Osteocyte (in vitro differentiated cells): ENCODE measurements around the gene MMP17. TPM values are rescaled to one million over a fixed set of nuclear protein-coding genes. Genes with fewer than 3 reads are reported as not detected.

Experiments used
- DNase-seq: peaks from one replicate; pipeline ENCODE4 v3.0.0; 2021; ENCODE audit warnings: mixed read lengths; ENCODE audit not compliant: unreplicated experiment; ENCODE audit errors: extremely low spot score
- H3K27ac Mint-ChIP-seq: one replicate; pipeline ENCODE4 v1.8.0; 2021; ENCODE audit warnings: mild to moderate bottlenecking, mixed read lengths; ENCODE audit not compliant: unreplicated experiment
- H3K27me3 Mint-ChIP-seq: one replicate; pipeline ENCODE4 v1.8.0; 2021; ENCODE audit warnings: mixed read lengths; ENCODE audit not compliant: unreplicated experiment
- H3K36me3 Mint-ChIP-seq: one replicate; pipeline ENCODE4 v1.8.0; 2021; ENCODE audit warnings: mixed read lengths; ENCODE audit not compliant: unreplicated experiment
- H3K4me1 Mint-ChIP-seq: one replicate; pipeline ENCODE4 v1.8.0; 2021; ENCODE audit warnings: mixed read lengths; ENCODE audit not compliant: unreplicated experiment
- H3K4me3 Mint-ChIP-seq: one replicate; pipeline ENCODE4 v1.8.0; 2021; ENCODE audit warnings: mild to moderate bottlenecking, moderate library complexity, mixed read lengths; ENCODE audit not compliant: unreplicated experiment
- H3K9me3 Mint-ChIP-seq: one replicate; pipeline ENCODE4 v1.8.0; 2021; ENCODE audit warnings: mixed read lengths; ENCODE audit not compliant: unreplicated experiment
- total RNA-seq: library from RNA; stranded (reverse); gene quantifications from 2 replicates; pipeline ENCODE4 v1.2.1, GENCODE V29; 2021
- TF ChIP-seq, protein P1 (sequence below): fragments of 200-600 bp; sonication (generic); IDR thresholded peaks from 2 replicates; pipeline ENCODE4 v1.5.0; 2021; ENCODE audit warnings: antibody characterized with exemption, mild to moderate bottlenecking, moderate library complexity

Gene MMP17
- total RNA-seq, 1 donor from 2014 or later, result 1.7 TPM

GRCh38 chr12:131862084-131862441 is 33.9 kb downstream of the MMP17 start:
- Mint-ChIP-seq H3K4me1 (peaks cover 49% of the 10 kb centered on the region), H3K27ac (peak overlapping the region; percentile 18), H3K9me3 (no peaks in the 10 kb centered on the region), H3K4me3 (no peak overlapping the region), H3K36me3 (no peaks in the 10 kb centered on the region), H3K27me3 (no peaks in the 10 kb centered on the region)
- TF ChIP-seq, protein P1, sequence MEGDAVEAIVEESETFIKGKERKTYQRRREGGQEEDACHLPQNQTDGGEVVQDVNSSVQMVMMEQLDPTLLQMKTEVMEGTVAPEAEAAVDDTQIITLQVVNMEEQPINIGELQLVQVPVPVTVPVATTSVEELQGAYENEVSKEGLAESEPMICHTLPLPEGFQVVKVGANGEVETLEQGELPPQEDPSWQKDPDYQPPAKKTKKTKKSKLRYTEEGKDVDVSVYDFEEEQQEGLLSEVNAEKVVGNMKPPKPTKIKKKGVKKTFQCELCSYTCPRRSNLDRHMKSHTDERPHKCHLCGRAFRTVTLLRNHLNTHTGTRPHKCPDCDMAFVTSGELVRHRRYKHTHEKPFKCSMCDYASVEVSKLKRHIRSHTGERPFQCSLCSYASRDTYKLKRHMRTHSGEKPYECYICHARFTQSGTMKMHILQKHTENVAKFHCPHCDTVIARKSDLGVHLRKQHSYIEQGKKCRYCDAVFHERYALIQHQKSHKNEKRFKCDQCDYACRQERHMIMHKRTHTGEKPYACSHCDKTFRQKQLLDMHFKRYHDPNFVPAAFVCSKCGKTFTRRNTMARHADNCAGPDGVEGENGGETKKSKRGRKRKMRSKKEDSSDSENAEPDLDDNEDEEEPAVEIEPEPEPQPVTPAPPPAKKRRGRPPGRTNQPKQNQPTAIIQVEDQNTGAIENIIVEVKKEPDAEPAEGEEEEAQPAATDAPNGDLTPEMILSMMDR, result no peak
- DNase-seq, result no peak

DNA sequence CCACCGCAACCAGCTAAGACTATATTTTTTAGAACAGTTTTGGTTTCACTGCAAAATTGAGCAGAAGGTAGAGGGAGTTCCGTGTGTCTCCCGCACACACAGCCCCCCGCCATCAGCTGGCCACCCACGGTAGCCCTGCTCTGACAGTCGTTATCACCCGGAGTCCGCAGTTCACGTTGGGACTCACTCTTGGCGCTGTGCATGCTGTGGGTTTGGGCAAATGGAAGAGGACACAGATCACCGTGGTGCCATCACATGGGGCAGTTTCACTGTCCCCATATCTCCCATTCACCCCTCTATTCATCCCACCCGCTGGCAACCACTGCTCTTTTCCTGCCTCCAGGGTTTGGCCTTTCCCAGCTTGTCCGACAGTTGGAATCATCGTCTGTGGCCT is 34.4 kb downstream of the MMP17 start:
- Mint-ChIP-seq H3K27ac (peak overlapping the region; percentile 16), H3K9me3 (no peaks in the 10 kb centered on the region), H3K36me3 (no peaks in the 10 kb centered on the region), H3K27me3 (no peaks in the 10 kb centered on the region), H3K4me3 (no peak overlapping the region), H3K4me1 (peaks cover 49% of the 10 kb centered on the region)
- TF ChIP-seq, protein P1, result no peak
- DNase-seq, result no peak

GRCh38 chr12:131862994-131863710 is 35.0 kb downstream of the MMP17 start:
- peaks cover 49% of the 10 kb centered on the region for H3K4me1 Mint-ChIP-seq
- no peak for DNase-seq

GRCh38 chr12:131863711-131864396 is 35.7 kb downstream of the MMP17 start:
- no peaks in the 10 kb centered on the region for H3K27me3 Mint-ChIP-seq
- H3K36me3 Mint-ChIP-seq, result no peaks in the 10 kb centered on the region
- DNase-seq, result no peak
- no peaks in the 10 kb centered on the region for H3K9me3 Mint-ChIP-seq
- H3K4me1 Mint-ChIP-seq, result peaks cover 46% of the 10 kb centered on the region
- H3K27ac Mint-ChIP-seq, result no peak overlapping the region
- TF ChIP-seq, protein P1, result no peak
- no peak overlapping the region for H3K4me3 Mint-ChIP-seq

More at GRCh38 chr12:131862994-131863710, 35.0 kb downstream of the MMP17 start:
- Mint-ChIP-seq H3K27ac (peak overlapping the region; percentile 16), H3K9me3 (no peaks in the 10 kb centered on the region), H3K36me3 (no peaks in the 10 kb centered on the region), H3K27me3 (no peaks in the 10 kb centered on the region), H3K4me3 (no peak overlapping the region)
- TF ChIP-seq, protein P1, result no peak

DNA sequence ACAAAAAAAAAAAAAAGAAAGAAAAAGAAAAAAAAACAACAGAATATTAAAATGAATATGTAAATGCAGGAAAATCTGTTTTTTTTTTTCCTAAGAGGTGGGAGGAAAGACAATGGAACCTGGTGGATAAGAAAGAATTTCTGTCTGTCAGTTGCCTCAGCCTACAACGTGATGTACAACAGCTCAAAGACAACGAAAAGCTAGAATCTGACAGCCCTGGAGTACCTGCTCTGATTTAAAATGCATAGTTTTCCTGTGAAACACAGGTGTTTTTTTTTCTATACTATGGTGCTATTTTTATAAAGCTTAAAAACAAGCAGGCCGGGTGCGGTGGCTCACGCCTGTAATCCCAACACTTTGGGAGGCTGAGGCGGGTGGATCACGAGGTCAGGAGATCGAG is 36.3 kb downstream of the MMP17 start:
- TF ChIP-seq, protein P1, result no peak
- no peak for DNase-seq
- Mint-ChIP-seq H3K36me3 (no peaks in the 10 kb centered on the region), H3K27ac (no peak overlapping the region), H3K4me1 (peaks cover 44% of the 10 kb centered on the region), H3K4me3 (no peak overlapping the region), H3K27me3 (no peaks in the 10 kb centered on the region), H3K9me3 (no peaks in the 10 kb centered on the region)
